GM23338 (cell line): ENCODE measurements around the gene MBTPS2.

Experiments used
- CREB1 ChIP-seq: fragments of 250-450 bp; sonication (Bioruptor Pico); IDR thresholded peaks from 2 replicates; pipeline ENCODE4 v1.5.0; 2020; ENCODE audit warnings: low read depth, mild to moderate bottlenecking, moderate library complexity
- EZH2 ChIP-seq: fragments of 200-600 bp; sonication (generic); IDR thresholded peaks from one replicate; pipeline ENCODE4 v1.8.0; 2017; ENCODE audit warnings: antibody characterized with exemption, mild to moderate bottlenecking, low read depth; ENCODE audit not compliant: unreplicated experiment
- EZH2phosphoT487 ChIP-seq: fragments of 200-600 bp; sonication (generic); IDR thresholded peaks from one replicate; pipeline ENCODE4 v1.8.1; 2018; ENCODE audit warnings: antibody characterized with exemption; ENCODE audit not compliant: unreplicated experiment
- JUNB ChIP-seq: IDR thresholded peaks from one replicate; pipeline ENCODE4 v1.6.1; 2016; ENCODE audit warnings: antibody characterized with exemption; ENCODE audit not compliant: unreplicated experiment
- NANOG ChIP-seq: IDR thresholded peaks from 2 replicates; pipeline ENCODE4 v1.6.1; 2016; ENCODE audit warnings: antibody characterized with exemption, borderline replicate concordance
- POLR2AphosphoS5 ChIP-seq: IDR thresholded peaks from 2 replicates; pipeline ENCODE4 v1.6.1; 2016; ENCODE audit warnings: antibody characterized with exemption, low read depth
- STAT1 ChIP-seq: IDR thresholded peaks from one replicate; pipeline ENCODE4 v1.6.1; 2016; ENCODE audit warnings: antibody characterized with exemption; ENCODE audit not compliant: unreplicated experiment
- ZNF114 ChIP-seq: fragments of 250-450 bp; sonication (Bioruptor Pico); IDR thresholded peaks from 2 replicates; pipeline ENCODE4 v1.5.0; 2020; ENCODE audit warnings: mild to moderate bottlenecking, moderate library complexity
- ZNF331 ChIP-seq: fragments of 250-450 bp; sonication (Bioruptor Pico); IDR thresholded peaks from 2 replicates; pipeline ENCODE4 v1.5.0; 2020; ENCODE audit warnings: low read depth, mild to moderate bottlenecking, moderate library complexity
- TF ChIP-seq, protein P1 (sequence below): IDR thresholded peaks from one replicate; pipeline ENCODE4 v1.6.1; 2018; ENCODE audit warnings: antibody characterized with exemption; ENCODE audit not compliant: unreplicated experiment
- TF ChIP-seq, protein P2 (sequence below), 2 experiments: fragments of 200-600 bp in 1 of 2; sonication (generic) in 1 of 2; conservative IDR thresholded peaks; 2 replicates each; pipeline versions ENCODE4 v1.5.1 to v1.6.1; 2016 to 2017; ENCODE audit warnings: antibody characterized with exemption in 2 of 2, low read depth in 2 of 2, mild to moderate bottlenecking in 2 of 2, moderate library complexity in 1 of 2
- TF ChIP-seq, protein P3 (sequence below): fragments of 250-450 bp; sonication (Bioruptor Pico); IDR thresholded peaks from 2 replicates; pipeline ENCODE4 v1.5.0; 2020; ENCODE audit warnings: mild to moderate bottlenecking, moderate library complexity
- TF ChIP-seq, protein P4 (sequence below): IDR thresholded peaks from 2 replicates; pipeline ENCODE4 v1.6.1; 2016; ENCODE audit warnings: antibody characterized with exemption

DNA sequence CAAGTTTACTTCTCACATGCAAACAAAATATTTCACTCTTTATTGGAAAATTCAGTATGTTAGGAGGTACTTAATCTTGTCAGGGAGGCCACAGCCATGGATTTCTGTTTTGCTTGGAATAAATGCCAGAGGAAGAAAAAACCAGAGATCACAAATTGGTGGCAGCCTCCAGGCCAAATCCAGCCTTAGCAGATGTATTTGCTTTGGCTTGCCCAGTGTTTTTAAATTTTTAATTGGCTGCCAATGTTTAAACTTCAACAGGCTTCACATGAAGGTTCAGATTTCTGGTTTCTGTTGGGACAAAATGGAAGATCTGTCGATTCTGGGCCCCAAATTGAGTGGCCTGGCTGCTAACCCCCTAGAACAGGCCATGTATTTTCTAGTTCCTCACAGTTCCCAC lies 35.6 kb downstream of the MBTPS2 start:
- TF ChIP-seq, protein P1, sequence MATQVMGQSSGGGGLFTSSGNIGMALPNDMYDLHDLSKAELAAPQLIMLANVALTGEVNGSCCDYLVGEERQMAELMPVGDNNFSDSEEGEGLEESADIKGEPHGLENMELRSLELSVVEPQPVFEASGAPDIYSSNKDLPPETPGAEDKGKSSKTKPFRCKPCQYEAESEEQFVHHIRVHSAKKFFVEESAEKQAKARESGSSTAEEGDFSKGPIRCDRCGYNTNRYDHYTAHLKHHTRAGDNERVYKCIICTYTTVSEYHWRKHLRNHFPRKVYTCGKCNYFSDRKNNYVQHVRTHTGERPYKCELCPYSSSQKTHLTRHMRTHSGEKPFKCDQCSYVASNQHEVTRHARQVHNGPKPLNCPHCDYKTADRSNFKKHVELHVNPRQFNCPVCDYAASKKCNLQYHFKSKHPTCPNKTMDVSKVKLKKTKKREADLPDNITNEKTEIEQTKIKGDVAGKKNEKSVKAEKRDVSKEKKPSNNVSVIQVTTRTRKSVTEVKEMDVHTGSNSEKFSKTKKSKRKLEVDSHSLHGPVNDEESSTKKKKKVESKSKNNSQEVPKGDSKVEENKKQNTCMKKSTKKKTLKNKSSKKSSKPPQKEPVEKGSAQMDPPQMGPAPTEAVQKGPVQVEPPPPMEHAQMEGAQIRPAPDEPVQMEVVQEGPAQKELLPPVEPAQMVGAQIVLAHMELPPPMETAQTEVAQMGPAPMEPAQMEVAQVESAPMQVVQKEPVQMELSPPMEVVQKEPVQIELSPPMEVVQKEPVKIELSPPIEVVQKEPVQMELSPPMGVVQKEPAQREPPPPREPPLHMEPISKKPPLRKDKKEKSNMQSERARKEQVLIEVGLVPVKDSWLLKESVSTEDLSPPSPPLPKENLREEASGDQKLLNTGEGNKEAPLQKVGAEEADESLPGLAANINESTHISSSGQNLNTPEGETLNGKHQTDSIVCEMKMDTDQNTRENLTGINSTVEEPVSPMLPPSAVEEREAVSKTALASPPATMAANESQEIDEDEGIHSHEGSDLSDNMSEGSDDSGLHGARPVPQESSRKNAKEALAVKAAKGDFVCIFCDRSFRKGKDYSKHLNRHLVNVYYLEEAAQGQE = no peak
- TF ChIP-seq, protein P2, sequence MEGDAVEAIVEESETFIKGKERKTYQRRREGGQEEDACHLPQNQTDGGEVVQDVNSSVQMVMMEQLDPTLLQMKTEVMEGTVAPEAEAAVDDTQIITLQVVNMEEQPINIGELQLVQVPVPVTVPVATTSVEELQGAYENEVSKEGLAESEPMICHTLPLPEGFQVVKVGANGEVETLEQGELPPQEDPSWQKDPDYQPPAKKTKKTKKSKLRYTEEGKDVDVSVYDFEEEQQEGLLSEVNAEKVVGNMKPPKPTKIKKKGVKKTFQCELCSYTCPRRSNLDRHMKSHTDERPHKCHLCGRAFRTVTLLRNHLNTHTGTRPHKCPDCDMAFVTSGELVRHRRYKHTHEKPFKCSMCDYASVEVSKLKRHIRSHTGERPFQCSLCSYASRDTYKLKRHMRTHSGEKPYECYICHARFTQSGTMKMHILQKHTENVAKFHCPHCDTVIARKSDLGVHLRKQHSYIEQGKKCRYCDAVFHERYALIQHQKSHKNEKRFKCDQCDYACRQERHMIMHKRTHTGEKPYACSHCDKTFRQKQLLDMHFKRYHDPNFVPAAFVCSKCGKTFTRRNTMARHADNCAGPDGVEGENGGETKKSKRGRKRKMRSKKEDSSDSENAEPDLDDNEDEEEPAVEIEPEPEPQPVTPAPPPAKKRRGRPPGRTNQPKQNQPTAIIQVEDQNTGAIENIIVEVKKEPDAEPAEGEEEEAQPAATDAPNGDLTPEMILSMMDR (conservative IDR thresholded peaks at IDR 0.05; ENCODE audit: low read depth in 2 of 2) = no peak
- TF ChIP-seq NANOG (no peak), EZH2 (no peak), POLR2AphosphoS5 (no peak), CREB1 (CRISPR knock-in tag) (no peak), EZH2phosphoT487 (no peak), ZNF331 (no peak), JUNB (no peak), ZNF114 (CRISPR knock-in tag) (no peak), STAT1 (no peak)
- TF ChIP-seq, protein P3, sequence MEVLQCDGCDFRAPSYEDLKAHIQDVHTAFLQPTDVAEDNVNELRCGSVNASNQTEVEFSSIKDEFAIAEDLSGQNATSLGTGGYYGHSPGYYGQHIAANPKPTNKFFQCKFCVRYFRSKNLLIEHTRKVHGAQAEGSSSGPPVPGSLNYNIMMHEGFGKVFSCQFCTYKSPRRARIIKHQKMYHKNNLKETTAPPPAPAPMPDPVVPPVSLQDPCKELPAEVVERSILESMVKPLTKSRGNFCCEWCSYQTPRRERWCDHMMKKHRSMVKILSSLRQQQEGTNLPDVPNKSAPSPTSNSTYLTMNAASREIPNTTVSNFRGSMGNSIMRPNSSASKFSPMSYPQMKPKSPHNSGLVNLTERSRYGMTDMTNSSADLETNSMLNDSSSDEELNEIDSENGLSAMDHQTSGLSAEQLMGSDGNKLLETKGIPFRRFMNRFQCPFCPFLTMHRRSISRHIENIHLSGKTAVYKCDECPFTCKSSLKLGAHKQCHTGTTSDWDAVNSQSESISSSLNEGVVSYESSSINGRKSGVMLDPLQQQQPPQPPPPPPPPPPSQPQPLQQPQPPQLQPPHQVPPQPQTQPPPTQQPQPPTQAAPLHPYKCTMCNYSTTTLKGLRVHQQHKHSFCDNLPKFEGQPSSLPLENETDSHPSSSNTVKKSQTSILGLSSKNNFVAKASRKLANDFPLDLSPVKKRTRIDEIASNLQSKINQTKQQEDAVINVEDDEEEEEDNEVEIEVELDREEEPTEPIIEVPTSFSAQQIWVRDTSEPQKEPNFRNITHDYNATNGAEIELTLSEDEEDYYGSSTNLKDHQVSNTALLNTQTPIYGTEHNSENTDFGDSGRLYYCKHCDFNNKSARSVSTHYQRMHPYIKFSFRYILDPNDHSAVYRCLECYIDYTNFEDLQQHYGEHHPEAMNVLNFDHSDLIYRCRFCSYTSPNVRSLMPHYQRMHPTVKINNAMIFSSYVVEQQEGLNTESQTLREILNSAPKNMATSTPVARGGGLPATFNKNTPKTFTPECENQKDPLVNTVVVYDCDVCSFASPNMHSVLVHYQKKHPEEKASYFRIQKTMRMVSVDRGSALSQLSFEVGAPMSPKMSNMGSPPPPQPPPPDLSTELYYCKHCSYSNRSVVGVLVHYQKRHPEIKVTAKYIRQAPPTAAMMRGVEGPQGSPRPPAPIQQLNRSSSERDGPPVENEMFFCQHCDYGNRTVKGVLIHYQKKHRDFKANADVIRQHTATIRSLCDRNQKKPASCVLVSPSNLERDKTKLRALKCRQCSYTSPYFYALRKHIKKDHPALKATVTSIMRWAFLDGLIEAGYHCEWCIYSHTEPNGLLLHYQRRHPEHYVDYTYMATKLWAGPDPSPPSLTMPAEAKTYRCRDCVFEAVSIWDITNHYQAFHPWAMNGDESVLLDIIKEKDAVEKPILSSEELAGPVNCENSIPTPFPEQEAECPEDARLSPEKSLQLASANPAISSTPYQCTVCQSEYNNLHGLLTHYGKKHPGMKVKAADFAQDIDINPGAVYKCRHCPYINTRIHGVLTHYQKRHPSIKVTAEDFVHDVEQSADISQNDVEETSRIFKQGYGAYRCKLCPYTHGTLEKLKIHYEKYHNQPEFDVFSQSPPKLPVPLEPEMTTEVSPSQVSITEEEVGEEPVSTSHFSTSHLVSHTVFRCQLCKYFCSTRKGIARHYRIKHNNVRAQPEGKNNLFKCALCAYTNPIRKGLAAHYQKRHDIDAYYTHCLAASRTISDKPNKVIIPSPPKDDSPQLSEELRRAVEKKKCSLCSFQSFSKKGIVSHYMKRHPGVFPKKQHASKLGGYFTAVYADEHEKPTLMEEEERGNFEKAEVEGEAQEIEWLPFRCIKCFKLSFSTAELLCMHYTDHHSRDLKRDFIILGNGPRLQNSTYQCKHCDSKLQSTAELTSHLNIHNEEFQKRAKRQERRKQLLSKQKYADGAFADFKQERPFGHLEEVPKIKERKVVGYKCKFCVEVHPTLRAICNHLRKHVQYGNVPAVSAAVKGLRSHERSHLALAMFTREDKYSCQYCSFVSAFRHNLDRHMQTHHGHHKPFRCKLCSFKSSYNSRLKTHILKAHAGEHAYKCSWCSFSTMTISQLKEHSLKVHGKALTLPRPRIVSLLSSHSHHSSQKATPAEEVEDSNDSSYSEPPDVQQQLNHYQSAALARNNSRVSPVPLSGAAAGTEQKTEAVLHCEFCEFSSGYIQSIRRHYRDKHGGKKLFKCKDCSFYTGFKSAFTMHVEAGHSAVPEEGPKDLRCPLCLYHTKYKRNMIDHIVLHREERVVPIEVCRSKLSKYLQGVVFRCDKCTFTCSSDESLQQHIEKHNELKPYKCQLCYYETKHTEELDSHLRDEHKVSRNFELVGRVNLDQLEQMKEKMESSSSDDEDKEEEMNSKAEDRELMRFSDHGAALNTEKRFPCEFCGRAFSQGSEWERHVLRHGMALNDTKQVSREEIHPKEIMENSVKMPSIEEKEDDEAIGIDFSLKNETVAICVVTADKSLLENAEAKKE (CRISPR knock-in tag) = no peak
- TF ChIP-seq, protein P4, sequence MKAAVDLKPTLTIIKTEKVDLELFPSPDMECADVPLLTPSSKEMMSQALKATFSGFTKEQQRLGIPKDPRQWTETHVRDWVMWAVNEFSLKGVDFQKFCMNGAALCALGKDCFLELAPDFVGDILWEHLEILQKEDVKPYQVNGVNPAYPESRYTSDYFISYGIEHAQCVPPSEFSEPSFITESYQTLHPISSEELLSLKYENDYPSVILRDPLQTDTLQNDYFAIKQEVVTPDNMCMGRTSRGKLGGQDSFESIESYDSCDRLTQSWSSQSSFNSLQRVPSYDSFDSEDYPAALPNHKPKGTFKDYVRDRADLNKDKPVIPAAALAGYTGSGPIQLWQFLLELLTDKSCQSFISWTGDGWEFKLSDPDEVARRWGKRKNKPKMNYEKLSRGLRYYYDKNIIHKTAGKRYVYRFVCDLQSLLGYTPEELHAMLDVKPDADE = no peak
